ENCODE data around the gene ACP3.
"Not testable (repeated sequence)": the region's sequence is repeated elsewhere in the genome, so short reads cannot be mapped to it uniquely, and the experiment has no call there.

The ACP3 gene

GRCh38 chr3:132382688-132383194 is 65.5 kb downstream of the ACP3 start:
- Histone ChIP-seq H3K4me2 (ENCODE audit: low read length) (no peak overlapping the region), H2AK5ac (ENCODE audit: low read length) (no peak overlapping the region), H3K79me1 (ENCODE audit: low read length) (peaks cover 2% of the 10 kb centered on the region), H3K4me1 (ENCODE audit: control insufficient read depth in 1 of 2, insufficient read depth in 2 of 2, low read length in 2 of 2) (no peaks in the 10 kb centered on the region), H2BK120ac (ENCODE audit: insufficient read depth, low read length, poor library complexity) (no peak overlapping the region), H2BK12ac (ENCODE audit: low read length) (no peak overlapping the region), H4K8ac (ENCODE audit: low read depth, low read length) (no peak overlapping the region), H3K4me3 (ENCODE audit: low read depth, low read length) (no peak overlapping the region), H3K9ac (ENCODE audit: low read length) (no peak overlapping the region), H4K12ac (ENCODE audit: low read depth, low read length) (no peak overlapping the region), H3K18ac (ENCODE audit: low read length) (no peak overlapping the region), H3K14ac (ENCODE audit: low read length) (no peak overlapping the region), H3K27me3 (ENCODE audit: insufficient read depth, low read length) (no peaks in the 10 kb centered on the region), H3K9me3 (ENCODE audit: insufficient read depth, low read depth, low read length) (peaks cover 2% of the 10 kb centered on the region), H3K79me2 (ENCODE audit: control insufficient read depth, insufficient read depth, low read length, poor library complexity) (no peaks in the 10 kb centered on the region), H3K36me3 (ENCODE audit: control insufficient read depth in 1 of 2, insufficient read depth in 2 of 2, low read length in 2 of 2) (no peaks in the 10 kb centered on the region), H2AFZ (ENCODE audit: insufficient read depth, low read length, poor library complexity) (no peak overlapping the region), H4K91ac (ENCODE audit: low read depth, low read length) (no peak overlapping the region), H3K23ac (ENCODE audit: low read length) (no peak overlapping the region), H2BK5ac (ENCODE audit: low read depth, low read length, poor library complexity) (no peak overlapping the region), H3K4ac (ENCODE audit: low read depth, low read length) (no peak overlapping the region), H3K27ac (ENCODE audit: low read depth, low read length) (no peak overlapping the region)
- no peak for DNase-seq

GRCh38 chr3:132386259-132386658 is 69.1 kb downstream of the ACP3 start:
- no peaks in the 10 kb centered on the region for H3K27me3 ChIP-seq (ENCODE audit: insufficient read depth, low read length)
- H3K4ac ChIP-seq (ENCODE audit: low read depth, low read length) = no peak overlapping the region
- no CpG with 5 or more reads among the region's 8 CpGs for WGBS (ENCODE audit: extremely low coverage, insufficient coverage, insufficient read length)

DNA sequence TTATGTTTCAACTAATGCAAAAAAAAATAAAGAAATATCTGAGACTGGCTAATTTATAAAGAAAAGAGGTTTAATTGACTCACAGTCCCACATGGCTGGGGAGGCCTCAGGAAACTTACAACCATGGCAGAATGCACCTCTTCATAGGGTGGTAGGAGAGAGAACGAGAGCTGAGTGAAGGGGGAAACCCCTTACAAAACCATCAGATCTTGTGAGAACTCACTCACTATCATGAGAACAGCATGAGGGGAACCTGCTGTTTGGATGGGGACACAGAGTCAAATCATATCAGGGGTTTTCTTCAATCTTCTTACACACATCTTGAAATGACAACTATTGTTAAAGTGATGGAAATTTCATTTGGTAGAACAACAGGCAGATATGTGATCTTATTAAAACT is 75.5 kb downstream of the ACP3 start:
- not testable (repeated sequence) for H2BK120ac ChIP-seq (ENCODE audit: insufficient read depth, low read length, poor library complexity); H2BK5ac ChIP-seq (ENCODE audit: low read depth, low read length, poor library complexity); H3K18ac ChIP-seq (ENCODE audit: low read length); H2AK5ac ChIP-seq (ENCODE audit: low read length); H4K12ac ChIP-seq (ENCODE audit: low read depth, low read length); H3K36me3 ChIP-seq (ENCODE audit: control insufficient read depth in 1 of 2, insufficient read depth in 2 of 2, low read length in 2 of 2); H3K27me3 ChIP-seq (ENCODE audit: insufficient read depth, low read length); H3K9me3 ChIP-seq (ENCODE audit: insufficient read depth, low read depth, low read length); H3K4me3 ChIP-seq (ENCODE audit: low read depth, low read length); H3K4me2 ChIP-seq (ENCODE audit: low read length); H3K23ac ChIP-seq (ENCODE audit: low read length); H4K91ac ChIP-seq (ENCODE audit: low read depth, low read length); DNase-seq; H3K79me2 ChIP-seq (ENCODE audit: control insufficient read depth, insufficient read depth, low read length, poor library complexity); H2BK12ac ChIP-seq (ENCODE audit: low read length); H3K27ac ChIP-seq (ENCODE audit: low read depth, low read length); H2AFZ ChIP-seq (ENCODE audit: insufficient read depth, low read length, poor library complexity); H4K8ac ChIP-seq (ENCODE audit: low read depth, low read length); H3K4me1 ChIP-seq (ENCODE audit: control insufficient read depth in 1 of 2, insufficient read depth in 2 of 2, low read length in 2 of 2); H3K9ac ChIP-seq (ENCODE audit: low read length); H3K14ac ChIP-seq (ENCODE audit: low read length); H3K79me1 ChIP-seq (ENCODE audit: low read length); H3K4ac ChIP-seq (ENCODE audit: low read depth, low read length)
- no CpG with 5 or more reads among the region's 1 CpG for WGBS (ENCODE audit: extremely low coverage, insufficient coverage, insufficient read length)

More at GRCh38 chr3:132386259-132386658, 69.1 kb downstream of the ACP3 start:
- Histone ChIP-seq H2BK5ac (ENCODE audit: low read depth, low read length, poor library complexity) (no peak overlapping the region), H3K23ac (ENCODE audit: low read length) (no peak overlapping the region), H3K79me1 (ENCODE audit: low read length) (no peaks in the 10 kb centered on the region), H3K4me3 (ENCODE audit: low read depth, low read length) (no peak overlapping the region), H4K12ac (ENCODE audit: low read depth, low read length) (no peak overlapping the region), H3K4me1 (ENCODE audit: control insufficient read depth in 1 of 2, insufficient read depth in 2 of 2, low read length in 2 of 2) (no peaks in the 10 kb centered on the region), H3K9ac (ENCODE audit: low read length) (no peak overlapping the region), H2BK120ac (ENCODE audit: insufficient read depth, low read length, poor library complexity) (no peak overlapping the region), H4K8ac (ENCODE audit: low read depth, low read length) (no peak overlapping the region), H3K18ac (ENCODE audit: low read length) (no peak overlapping the region), H2BK12ac (ENCODE audit: low read length) (no peak overlapping the region), H3K79me2 (ENCODE audit: control insufficient read depth, insufficient read depth, low read length, poor library complexity) (no peaks in the 10 kb centered on the region), H3K4me2 (ENCODE audit: low read length) (no peak overlapping the region), H3K36me3 (ENCODE audit: control insufficient read depth in 1 of 2, insufficient read depth in 2 of 2, low read length in 2 of 2) (no peaks in the 10 kb centered on the region), H3K14ac (ENCODE audit: low read length) (no peak overlapping the region), H2AFZ (ENCODE audit: insufficient read depth, low read length, poor library complexity) (no peak overlapping the region), H2AK5ac (ENCODE audit: low read length) (no peak overlapping the region), H3K9me3 (ENCODE audit: insufficient read depth, low read depth, low read length) (peaks cover 2% of the 10 kb centered on the region), H4K91ac (ENCODE audit: low read depth, low read length) (no peak overlapping the region), H3K27ac (ENCODE audit: low read depth, low read length) (no peak overlapping the region)
- DNase-seq = no peak

- Histone ChIP-seq H2BK5ac (ENCODE audit: low read depth, low read length, poor library complexity) (no peak overlapping the region), H3K27ac (ENCODE audit: low read depth, low read length) (no peak overlapping the region), H4K12ac (ENCODE audit: low read depth, low read length) (no peak overlapping the region), H3K4ac (ENCODE audit: low read depth, low read length) (no peak overlapping the region), H3K9me3 (ENCODE audit: insufficient read depth, low read depth, low read length) (no peaks in the 10 kb centered on the region), H3K27me3 (ENCODE audit: insufficient read depth, low read length) (no peaks in the 10 kb centered on the region), H4K91ac (ENCODE audit: low read depth, low read length) (no peak overlapping the region), H3K4me3 (ENCODE audit: low read depth, low read length) (no peak overlapping the region), H2BK120ac (ENCODE audit: insufficient read depth, low read length, poor library complexity) (no peak overlapping the region), H3K4me1 (ENCODE audit: control insufficient read depth in 1 of 2, insufficient read depth in 2 of 2, low read length in 2 of 2) (no peaks in the 10 kb centered on the region), H2AK5ac (ENCODE audit: low read length) (no peak overlapping the region), H3K79me1 (ENCODE audit: low read length) (no peaks in the 10 kb centered on the region), H3K79me2 (ENCODE audit: control insufficient read depth, insufficient read depth, low read length, poor library complexity) (no peaks in the 10 kb centered on the region), H3K36me3 (ENCODE audit: control insufficient read depth in 1 of 2, insufficient read depth in 2 of 2, low read length in 2 of 2) (no peaks in the 10 kb centered on the region), H3K14ac (ENCODE audit: low read length) (no peak overlapping the region), H3K23ac (ENCODE audit: low read length) (no peak overlapping the region), H3K4me2 (ENCODE audit: low read length) (no peak overlapping the region), H3K9ac (ENCODE audit: low read length) (no peak overlapping the region), H3K18ac (ENCODE audit: low read length) (no peak overlapping the region), H2AFZ (ENCODE audit: insufficient read depth, low read length, poor library complexity) (no peak overlapping the region), H4K8ac (ENCODE audit: low read depth, low read length) (no peak overlapping the region), H2BK12ac (ENCODE audit: low read length) (no peak overlapping the region)
- no CpG with 5 or more reads among the region's 2 CpGs for WGBS (ENCODE audit: extremely low coverage, insufficient coverage, insufficient read length)
- no peak for DNase-seq
Observed at GRCh38 chr3:132394320-132394719, 77.1 kb downstream of the ACP3 start.
